HepG2 (cell line): ENCODE data around the gene ABHD12. TPM values are rescaled to one million over a fixed set of nuclear protein-coding genes. Genes with fewer than 3 reads are reported as not detected.

Experiments
- ATF7-NPFF ChIP-seq: sonication (generic); formaldehyde crosslinking; IDR thresholded peaks from 2 replicates; pipeline ENCODE4 v1.8.1; 2023; ENCODE audit warnings: mild to moderate bottlenecking, low read depth, missing genetic modification reagents, moderate library complexity
- ERF ChIP-seq: IDR thresholded peaks from 2 replicates; pipeline ENCODE4 v1.6.1; 2018; ENCODE audit warnings: missing biosample characterization, missing genetic modification reagents
- FLYWCH1 ChIP-seq: sonication (generic); formaldehyde crosslinking; IDR thresholded peaks from 2 replicates; pipeline ENCODE4 v1.8.1; 2023; ENCODE audit warnings: mild to moderate bottlenecking, missing genetic modification reagents
- FOXA1 ChIP-seq, 2 experiments: fragments of 450-650 bp in 1 of 2; sonication (generic) in 1 of 2; formaldehyde crosslinking in 1 of 2; IDR thresholded peaks; 2 replicates each; pipeline versions ENCODE4 v1.4.0 to v1.6.1; 2016 to 2020; ENCODE audit warnings: missing genetic modification reagents in 1 of 2
- HBP1 ChIP-seq: IDR thresholded peaks from 2 replicates; pipeline ENCODE4 v1.6.1; 2016; ENCODE audit warnings: low read depth, control low read depth
- HMG20A ChIP-seq: IDR thresholded peaks from 2 replicates; pipeline ENCODE4 v1.6.1; 2016; ENCODE audit warnings: borderline replicate concordance
- MED8 ChIP-seq: sonication (generic); formaldehyde crosslinking; IDR thresholded peaks from 2 replicates; pipeline ENCODE4 v1.8.1; 2023; ENCODE audit warnings: mild to moderate bottlenecking, missing genetic modification reagents; ENCODE audit not compliant: insufficient replicate concordance
- PPARG ChIP-seq: conservative IDR thresholded peaks from 2 replicates; pipeline ENCODE4 v1.6.1; 2016; ENCODE audit warnings: missing biosample characterization, missing genetic modification reagents
- SMAD9 ChIP-seq: sonication (generic); formaldehyde crosslinking; IDR thresholded peaks from 2 replicates; pipeline ENCODE4 v1.5.1; 2020; ENCODE audit warnings: mild to moderate bottlenecking, missing genetic modification reagents
- SUZ12 ChIP-seq: fragments of 150-350 bp; IDR thresholded peaks from 2 replicates; pipeline ENCODE4 v1.6.1; 2014; ENCODE audit warnings: low read depth, low read length
- ZBTB25 ChIP-seq: IDR thresholded peaks from 2 replicates; pipeline ENCODE4 v1.6.1; 2018; ENCODE audit warnings: missing genetic modification reagents
- ZNF17 ChIP-seq: sonication (generic); formaldehyde crosslinking; IDR thresholded peaks from 2 replicates; pipeline ENCODE4 v1.5.0; 2020; ENCODE audit warnings: mild to moderate bottlenecking, missing genetic modification reagents
- ZNF318 ChIP-seq: sonication (generic); formaldehyde crosslinking; IDR thresholded peaks from 2 replicates; pipeline ENCODE4 v1.4.0; 2020; ENCODE audit warnings: mild to moderate bottlenecking, missing genetic modification reagents
- ZNF530 ChIP-seq: sonication (generic); formaldehyde crosslinking; IDR thresholded peaks from 2 replicates; pipeline ENCODE4 v1.5.0; 2020; ENCODE audit warnings: low read depth, mild to moderate bottlenecking, missing genetic modification reagents
- ZNF580 ChIP-seq: IDR thresholded peaks from 2 replicates; pipeline ENCODE4 v1.6.1; 2016; ENCODE audit warnings: low read depth, borderline replicate concordance
- ZNF619 ChIP-seq: sonication (generic); formaldehyde crosslinking; IDR thresholded peaks from 2 replicates; pipeline ENCODE4 v1.4.0; 2020; ENCODE audit warnings: mild to moderate bottlenecking, missing genetic modification reagents
- ZNF788 ChIP-seq: sonication (generic); formaldehyde crosslinking; IDR thresholded peaks from 2 replicates; pipeline ENCODE4 v1.5.0; 2020; ENCODE audit warnings: mild to moderate bottlenecking, missing genetic modification reagents, borderline replicate concordance
- polyA plus RNA-seq, 8 experiments: library from polyadenylated mRNA; depleted of rRNA in 3 of 8; stranded (reverse) in 7 of 8; unstranded in 1 of 8; fragments of >200 nt; fragmentation: Illumina TruSeq in 4 of 8; extraction: Trizol in 4 of 8; gene quantifications; 2 replicates each; pipeline versions ENCODE4 v1.2.1 to v1.2.3, GENCODE V29; 2011 to 2016; ENCODE audit warnings: low read depth in 4 of 8, missing spikeins in 1 of 8, mixed read lengths in 1 of 8; ENCODE audit not compliant: insufficient read depth in 1 of 8
- total RNA-seq, 5 experiments: library from RNA; depleted of rRNA; stranded (reverse); fragments of >200 nt; fragmentation: Illumina TruSeq; extraction: Trizol; gene quantifications; 2 replicates each; pipeline ENCODE4 v1.2.3, GENCODE V29; 2016; ENCODE audit warnings: low read depth in 1 of 5

The ABHD12 gene
- total and polyA plus RNA-seq, 2 of the 13 experiments (the other 11 are each of a cell fraction or from before 2014, with no cell fraction given), result 23.5 to 72.1 TPM

- peak; percentile 78 for TF ChIP-seq ERF (CRISPR knock-in tag)
- 0 out of 2 replicates have a peak, but pooled peaks have one; percentile 45 for TF ChIP-seq ZNF17 (CRISPR knock-in tag)
- 0 out of 2 replicates have a peak, but pooled peaks have one; percentile 54 for TF ChIP-seq FLYWCH1 (CRISPR knock-in tag)
- 0 out of 2 replicates have a peak, but pooled peaks have one; percentile 36 for TF ChIP-seq ATF7-NPFF (CRISPR knock-in tag)
- TF ChIP-seq SUZ12, result 0 out of 2 replicates have a peak, but pooled peaks have one; percentile 11
- TF ChIP-seq ZNF788, result peak; percentile 90; the same call in 1 of the 2 replicates
- peak; percentile 84 for TF ChIP-seq HBP1
- TF ChIP-seq PPARG (CRISPR knock-in tag), result peak; percentile 59; the same call in 1 of the 2 replicates
- TF ChIP-seq HMG20A (CRISPR knock-in tag), result no peak
- TF ChIP-seq ZNF530 (CRISPR knock-in tag), result no peak
- TF ChIP-seq FOXA1 (IDR thresholded peaks at IDR 0.05), result no peak
- TF ChIP-seq FOXA1 (CRISPR knock-in tag; IDR thresholded peaks at IDR 0.05), result peak; percentile 57
- TF ChIP-seq SMAD9 (CRISPR knock-in tag), result peak; percentile 47; the same call in 1 of the 2 replicates
- TF ChIP-seq ZNF619, result peak; percentile 66; the same call in 1 of the 2 replicates
- no peak for TF ChIP-seq MED8 (CRISPR knock-in tag)
- peak; percentile 88; the same call in 1 of the 2 replicates for TF ChIP-seq ZNF318 (CRISPR knock-in tag)
- TF ChIP-seq ZBTB25 (CRISPR knock-in tag), result peak; percentile 72; the same call in 1 of the 2 replicates
- peak; percentile 88; the same call in 1 of the 2 replicates for TF ChIP-seq ZNF580
These were observed 95.9 kb downstream of the ABHD12 start (continued) for GRCh38 chr20:25294459-25295385.
